OCI-LY7 (cell line): ENCODE data around the gene GSG1L2. TPM values are rescaled to one million over a fixed set of nuclear protein-coding genes. Genes with fewer than 3 reads are reported as not detected.

Source experiments
- BruUV-seq: library from RNA; stranded (reverse); fragments of 400-500 nt; replicated peaks from 2 replicates; lab custom pipeline; 2021; lab: Mats Ljungman, UMichigan
- CTCF ChIA-PET: fragments of 300-600 bp; sonication (Branson Sonifier 250); formaldehyde crosslinking; loops from one replicate; lab custom pipeline; 2022; ENCODE audit warnings: antibody characterized with exemption; ENCODE audit not compliant: unreplicated experiment; lab: Charles Lee
- POLR2A ChIA-PET: fragments of 300-600 bp; sonication (Branson Sonifier 250); formaldehyde crosslinking; loops from one replicate; lab custom pipeline; 2022; ENCODE audit warnings: antibody characterized with exemption; lab: Charles Lee
- DNase-seq: peaks from one replicate; pipeline ENCODE4 v3.0.0-alpha.2; 2015; ENCODE audit warnings: low spot score
- H2AFZ ChIP-seq: fragments of 200-600 bp; sonication (generic), shearing (Covaris generic); 2 replicates; pipeline ENCODE4 v1.6.1; 2014; ENCODE audit warnings: mild to moderate bottlenecking, antibody characterized with exemption, low read length, moderate library complexity
- H3K27ac ChIP-seq: fragments of 200-600 bp; sonication (generic); 2 replicates; pipeline ENCODE4 v1.5.1; 2014; ENCODE audit warnings: mixed run types, low read depth, mild to moderate bottlenecking, moderate library complexity, low read length, inconsistent platforms; ENCODE audit not compliant: poor library complexity, severe bottlenecking
- H3K36me3 ChIP-seq: fragments of 200-600 bp; sonication (generic); 2 replicates; pipeline ENCODE4 v1.6.1; 2014; ENCODE audit warnings: mild to moderate bottlenecking, antibody characterized with exemption, low read length, moderate library complexity, mixed read lengths; ENCODE audit not compliant: insufficient read depth
- H3K4me1 ChIP-seq: fragments of 200-600 bp; sonication (generic); 2 replicates; pipeline ENCODE4 v1.5.1; 2014; ENCODE audit warnings: mild to moderate bottlenecking, low read length; ENCODE audit not compliant: insufficient read depth, poor library complexity, severe bottlenecking
- H3K4me2 ChIP-seq: fragments of 200-600 bp; sonication (generic); 2 replicates; pipeline ENCODE4 v1.6.1; 2014; ENCODE audit warnings: mild to moderate bottlenecking, low read length
- H3K4me3 ChIP-seq: fragments of 200-600 bp; sonication (generic); 2 replicates; pipeline ENCODE4 v1.5.1; 2014; ENCODE audit warnings: mild to moderate bottlenecking, low read depth, low read length; ENCODE audit not compliant: poor library complexity, severe bottlenecking
- H3K79me2 ChIP-seq: fragments of 200-600 bp; sonication (generic); 2 replicates; pipeline ENCODE4 v1.6.1; 2016; ENCODE audit warnings: low read depth, mild to moderate bottlenecking, low read length, moderate library complexity, mixed read lengths; ENCODE audit not compliant: insufficient read depth
- H3K9me2 ChIP-seq: fragments of 200-600 bp; sonication (generic); 2 replicates; pipeline ENCODE4 v1.6.1; 2016; ENCODE audit warnings: mild to moderate bottlenecking, low read length, mixed read lengths; ENCODE audit not compliant: insufficient read depth
- H3K9me3 ChIP-seq: fragments of 200-600 bp; sonication (generic); 2 replicates; pipeline ENCODE4 v1.6.1; 2014; ENCODE audit warnings: mild to moderate bottlenecking, mixed run types, low read length, mixed read lengths
- H4K20me1 ChIP-seq: fragments of 200-600 bp; sonication (generic); 2 replicates; pipeline ENCODE4 v1.6.1; 2014; ENCODE audit warnings: mild to moderate bottlenecking, antibody characterized with exemption, low read length, moderate library complexity, mixed read lengths; ENCODE audit not compliant: insufficient read depth
- CTCF ChIP-seq: fragments of 200-600 bp; sonication (generic); conservative IDR thresholded peaks from 2 replicates; pipeline ENCODE4 v1.5.1; 2014; ENCODE audit warnings: mild to moderate bottlenecking, antibody characterized with exemption, low read length, moderate library complexity, mixed read lengths
- EZH2phosphoT487 ChIP-seq: fragments of 200-600 bp; sonication (generic); IDR thresholded peaks from 2 replicates; pipeline ENCODE4 v1.6.1; 2018; ENCODE audit warnings: low read depth, borderline replicate concordance, mild to moderate bottlenecking, mixed run types, antibody characterized with exemption, low read length, moderate library complexity, mixed read lengths
- intact Hi-C: fragments of 100-400 bp; cut with micrococcal nuclease; formaldehyde crosslinking; loops from one replicate; pipeline ENCODE4 v1.10.0; 2022; ENCODE audit not compliant: unreplicated experiment
- total RNA-seq, 2 experiments: library from RNA; depleted of rRNA in 1 of 2; stranded (reverse); fragments of >200 nt in 1 of 2; shearing (Covaris generic) in 1 of 2; gene quantifications; 2 replicates each; pipeline ENCODE4 v1.2.3, GENCODE V29; 2014 to 2022

The GSG1L2 gene
- total RNA-seq, 2 experiments from 2014 or later = not detected

- H3K36me3 ChIP-seq = no peaks in the 10 kb centered on the region
- POLR2A ChIA-PET = no interaction called here
- no peak for TF ChIP-seq EZH2phosphoT487
- no peak for TF ChIP-seq CTCF
Measured at GRCh38 chr17:9830711-9831110, 8.8 kb upstream of the GSG1L2 start.

GRCh38 chr17:9829343-9829742, 7.5 kb upstream of the GSG1L2 start:
- ChIA-PET POLR2A (no interaction called here), CTCF (no interaction called here)
- no TSS peak for BruUV-seq
- no peak overlapping the region for H2AFZ ChIP-seq
- intact Hi-C loops = no loop called here
- no peak overlapping the region for H3K27ac ChIP-seq
- no peak overlapping the region for H3K4me3 ChIP-seq
- no peaks in the 10 kb centered on the region for H4K20me1 ChIP-seq
- no peak for DNase-seq
- H3K9me3 ChIP-seq = no peaks in the 10 kb centered on the region
- H3K36me3 ChIP-seq = no peaks in the 10 kb centered on the region
- no peaks in the 10 kb centered on the region for H3K4me1 ChIP-seq
- TF ChIP-seq EZH2phosphoT487 (no peak), CTCF (no peak)
- no peaks in the 10 kb centered on the region for H3K79me2 ChIP-seq
- no peaks in the 10 kb centered on the region for H3K9me2 ChIP-seq
- H3K4me2 ChIP-seq = no peak overlapping the region

More at GRCh38 chr17:9830711-9831110, 8.8 kb upstream of the GSG1L2 start:
- Histone ChIP-seq H3K4me3 (no peak overlapping the region), H2AFZ (no peak overlapping the region), H3K4me2 (no peak overlapping the region), H3K79me2 (no peaks in the 10 kb centered on the region), H3K9me2 (no peaks in the 10 kb centered on the region), H4K20me1 (no peaks in the 10 kb centered on the region), H3K4me1 (no peaks in the 10 kb centered on the region), H3K9me3 (no peaks in the 10 kb centered on the region), H3K27ac (no peak overlapping the region)
- DNase-seq = no peak
- intact Hi-C loops = no loop called here
- CTCF ChIA-PET = no interaction called here
- no TSS peak for BruUV-seq

- Histone ChIP-seq H4K20me1 (no peaks in the 10 kb centered on the region), H3K9me3 (no peaks in the 10 kb centered on the region), H3K4me1 (no peaks in the 10 kb centered on the region), H3K27ac (no peak overlapping the region), H3K9me2 (no peaks in the 10 kb centered on the region), H3K36me3 (no peaks in the 10 kb centered on the region), H3K79me2 (no peaks in the 10 kb centered on the region), H3K4me2 (no peak overlapping the region), H2AFZ (no peak overlapping the region), H3K4me3 (no peak overlapping the region)
- BruUV-seq = no TSS peak
- intact Hi-C loops = no loop called here
- CTCF ChIA-PET = no interaction called here
- no peak for TF ChIP-seq EZH2phosphoT487
- no peak for TF ChIP-seq CTCF
- POLR2A ChIA-PET = no interaction called here
- DNase-seq = no peak
Measured at GRCh38 chr17:9828296-9829295, 6.7 kb upstream of the GSG1L2 start.
